PC-9 (cell line): ENCODE results near the gene PPP2R5A. TPM values are rescaled to one million over a fixed set of nuclear protein-coding genes. Genes with fewer than 3 reads are reported as not detected.
"Not testable (repeated sequence)": the region's sequence is repeated elsewhere in the genome, so short reads cannot be mapped to it uniquely, and the experiment has no call there.

Source experiments
- BruUV-seq: library from RNA; stranded (reverse); fragments of 400-500 nt; replicated peaks from 2 replicates; lab custom pipeline; 2021; lab: Mats Ljungman, UMichigan
- CTCF ChIA-PET: fragments of 300-600 bp; sonication (Branson Sonifier 250); formaldehyde crosslinking; loops from one replicate; lab custom pipeline; 2022; ENCODE audit warnings: antibody characterized with exemption; lab: Charles Lee
- POLR2A ChIA-PET: fragments of 300-600 bp; sonication (Branson Sonifier 250); formaldehyde crosslinking; loops from one replicate; lab custom pipeline; 2022; ENCODE audit warnings: antibody characterized with exemption; ENCODE audit not compliant: unreplicated experiment; lab: Charles Lee
- DNase-seq, 2 experiments: peaks; one replicate each; pipeline versions ENCODE4 v3.0.0 to v3.0.0-alpha.2; 2015 to 2022; ENCODE audit warnings: mixed read lengths in 1 of 2
- H2AFZ ChIP-seq: fragments of 200-600 bp; sonication (generic); 2 replicates; pipeline ENCODE4 v1.8.1; 2017; ENCODE audit warnings: antibody characterized with exemption
- H3F3A ChIP-seq: fragments of 200-600 bp; sonication (generic); 2 replicates; pipeline ENCODE4 v1.8.1; 2017; ENCODE audit warnings: antibody characterized with exemption, mild to moderate bottlenecking, low read depth; ENCODE audit not compliant: insufficient read depth
- H3K27ac ChIP-seq: fragments of 200-600 bp; sonication (generic); 2 replicates; pipeline ENCODE4 v1.6.1; 2016; ENCODE audit warnings: mixed run types
- H3K27me3 ChIP-seq: fragments of 200-600 bp; sonication (generic); 2 replicates; pipeline ENCODE4 v1.6.1; 2016; ENCODE audit warnings: low read depth, mixed run types; ENCODE audit not compliant: insufficient read depth
- H3K36me3 ChIP-seq: fragments of 200-600 bp; sonication (generic); 2 replicates; pipeline ENCODE4 v1.6.1; 2016; ENCODE audit warnings: low read depth, mixed run types
- H3K4me1 ChIP-seq: fragments of 200-600 bp; sonication (generic); replicated peaks from 2 replicates; pipeline ENCODE4 v1.6.1; 2016; ENCODE audit warnings: mixed run types; ENCODE audit not compliant: insufficient read depth
- H3K4me2 ChIP-seq: fragments of 200-600 bp; sonication (generic); 2 replicates; pipeline ENCODE4 v1.6.1; 2017; ENCODE audit warnings: mixed run types
- H3K4me3 ChIP-seq: fragments of 200-600 bp; sonication (generic); 2 replicates; pipeline ENCODE4 v1.6.1; 2016; ENCODE audit warnings: mixed run types
- H3K79me2 ChIP-seq: fragments of 200-600 bp; sonication (generic); 2 replicates; pipeline ENCODE4 v1.6.1; 2017; ENCODE audit warnings: low read depth, mixed run types
- H3K9me2 ChIP-seq: fragments of 200-600 bp; sonication (generic); 2 replicates; pipeline ENCODE4 v1.8.1; 2017; ENCODE audit warnings: mild to moderate bottlenecking; ENCODE audit not compliant: insufficient read depth
- H3K9me3 ChIP-seq: fragments of 200-600 bp; sonication (generic); 2 replicates; pipeline ENCODE4 v1.8.1; 2016; ENCODE audit warnings: low read depth; ENCODE audit not compliant: insufficient read depth
- H4K20me1 ChIP-seq: fragments of 200-600 bp; sonication (generic); 2 replicates; pipeline ENCODE4 v1.8.1; 2017; ENCODE audit not compliant: insufficient read depth
- EZH2 ChIP-seq: fragments of 200-600 bp; sonication (generic); IDR thresholded peaks from 2 replicates; pipeline ENCODE4 v1.8.0; 2017; ENCODE audit warnings: antibody characterized with exemption, low read depth
- intact Hi-C: fragments of 100-400 bp; cut with micrococcal nuclease; formaldehyde crosslinking; loops from one replicate; pipeline ENCODE4 v1.10.0; 2022; ENCODE audit not compliant: unreplicated experiment
- total RNA-seq: library from RNA; stranded (reverse); gene quantifications from 2 replicates; pipeline ENCODE4 v1.2.3, GENCODE V29; 2021
- TF ChIP-seq, protein P1 (sequence below): fragments of 200-600 bp; sonication (generic); conservative IDR thresholded peaks from 2 replicates; pipeline ENCODE4 v1.6.1; 2017; ENCODE audit warnings: mixed run types, antibody characterized with exemption, mild to moderate bottlenecking, moderate library complexity

Gene PPP2R5A
- total RNA-seq, 1 experiment from 2014 or later = 26.7 TPM

DNA sequence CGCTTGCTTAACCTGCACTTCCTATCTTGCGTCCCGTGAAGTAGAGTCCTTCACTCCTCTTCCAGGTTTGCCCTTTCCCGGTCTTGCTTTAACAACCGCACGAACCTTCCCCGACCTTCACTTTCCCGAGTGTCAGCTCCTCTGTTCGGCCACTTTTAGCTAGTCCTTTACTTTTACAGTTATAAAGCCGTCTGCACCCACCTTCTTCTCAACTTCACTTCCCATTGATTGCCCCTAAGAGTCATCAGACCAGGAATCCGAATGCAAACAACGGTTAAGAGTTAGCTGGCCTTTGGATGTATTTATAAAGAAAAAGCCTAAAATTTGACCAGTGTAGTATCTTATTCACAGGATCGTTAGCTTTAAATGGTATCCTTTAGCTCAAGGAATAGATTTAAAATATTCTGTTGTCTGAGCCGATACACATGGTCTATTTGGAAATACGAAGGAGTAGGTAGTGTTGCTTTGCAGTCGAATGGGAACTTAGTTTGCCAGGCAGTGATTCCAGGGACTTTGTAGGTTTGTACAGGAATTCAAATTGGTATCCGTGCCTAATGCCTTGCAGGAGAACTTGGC, 1.4 kb downstream of the PPP2R5A start:
- Histone ChIP-seq H3K4me1 (peaks cover 51% of the 10 kb centered on the region), H3K9me3 (no peaks in the 10 kb centered on the region), H3F3A (peaks cover 23% of the 10 kb centered on the region), H3K4me3 (peak overlapping the region; percentile 89), H4K20me1 (no peaks in the 10 kb centered on the region), H3K36me3 (no peaks in the 10 kb centered on the region), H3K27ac (peak overlapping the region; percentile 50), H2AFZ (peak overlapping the region; percentile 84), H3K9me2 (no peaks in the 10 kb centered on the region), H3K27me3 (no peaks in the 10 kb centered on the region), H3K4me2 (peak overlapping the region; percentile 92), H3K79me2 (peaks cover 56% of the 10 kb centered on the region)
- CTCF ChIA-PET = interaction anchor here (2.4 kb wide), 1 partner anchor 216 kb away, joined by 7 read pairs; no protein-coding TSS in a partner anchor
- POLR2A ChIA-PET = interaction anchor here (0.6 kb wide), 1 partner anchor 508 kb away, joined by 6 read pairs; no protein-coding TSS in a partner anchor
- no peak for DNase-seq
- TSS peak; percentile 27 for BruUV-seq
- no peak for TF ChIP-seq EZH2
- intact Hi-C loops = loop anchor here (5.0 to 10.0 kb wide), 4 partner anchors 102 to 712 kb away; partner anchors contain the start of genes NEK2 and SLC30A1

DNA sequence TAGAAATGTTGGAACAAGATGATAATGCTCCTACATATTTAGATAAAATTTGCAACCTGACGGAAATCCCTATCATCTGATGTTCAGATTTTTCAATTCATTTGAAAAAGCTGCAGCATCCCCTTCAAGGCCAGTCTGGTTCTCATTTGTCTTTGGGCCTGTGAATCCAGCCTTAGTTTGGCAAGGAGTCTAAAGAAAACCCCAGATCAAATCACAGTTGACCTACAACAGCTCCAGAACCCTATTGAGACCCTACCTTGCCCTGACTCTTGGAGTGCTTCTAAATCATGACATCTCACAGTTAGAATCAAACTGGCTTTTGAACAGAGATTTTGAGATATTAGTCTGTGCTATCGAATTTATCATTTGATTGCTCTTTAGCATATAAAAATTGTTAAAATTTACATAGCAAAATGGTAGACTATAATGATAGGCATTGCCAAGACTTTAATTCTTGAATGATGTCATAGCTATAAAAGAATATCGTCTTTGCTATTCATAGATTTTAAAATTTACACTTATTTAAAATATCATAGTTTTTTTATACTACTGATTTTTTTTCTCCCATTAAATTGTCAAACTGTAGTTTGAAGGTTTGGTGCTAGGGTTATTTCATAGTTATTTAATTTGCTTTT, 2.2 kb downstream of the PPP2R5A start:
- Histone ChIP-seq H2AFZ (peak overlapping the region; percentile 84), H3K4me3 (peak overlapping the region; percentile 89), H3K27me3 (no peaks in the 10 kb centered on the region), H3K79me2 (peaks cover 63% of the 10 kb centered on the region), H3F3A (peaks cover 23% of the 10 kb centered on the region), H3K36me3 (no peaks in the 10 kb centered on the region), H3K4me2 (peak overlapping the region; percentile 92), H3K9me2 (no peaks in the 10 kb centered on the region), H3K4me1 (peaks cover 51% of the 10 kb centered on the region), H3K27ac (peak overlapping the region; percentile 50), H3K9me3 (no peaks in the 10 kb centered on the region), H4K20me1 (no peaks in the 10 kb centered on the region)
- intact Hi-C loops = loop anchor here (5.0 to 10.0 kb wide), 4 partner anchors 103 to 713 kb away; partner anchors contain the start of genes NEK2 and SLC30A1
- TF ChIP-seq EZH2 = no peak
- TF ChIP-seq, protein P1, sequence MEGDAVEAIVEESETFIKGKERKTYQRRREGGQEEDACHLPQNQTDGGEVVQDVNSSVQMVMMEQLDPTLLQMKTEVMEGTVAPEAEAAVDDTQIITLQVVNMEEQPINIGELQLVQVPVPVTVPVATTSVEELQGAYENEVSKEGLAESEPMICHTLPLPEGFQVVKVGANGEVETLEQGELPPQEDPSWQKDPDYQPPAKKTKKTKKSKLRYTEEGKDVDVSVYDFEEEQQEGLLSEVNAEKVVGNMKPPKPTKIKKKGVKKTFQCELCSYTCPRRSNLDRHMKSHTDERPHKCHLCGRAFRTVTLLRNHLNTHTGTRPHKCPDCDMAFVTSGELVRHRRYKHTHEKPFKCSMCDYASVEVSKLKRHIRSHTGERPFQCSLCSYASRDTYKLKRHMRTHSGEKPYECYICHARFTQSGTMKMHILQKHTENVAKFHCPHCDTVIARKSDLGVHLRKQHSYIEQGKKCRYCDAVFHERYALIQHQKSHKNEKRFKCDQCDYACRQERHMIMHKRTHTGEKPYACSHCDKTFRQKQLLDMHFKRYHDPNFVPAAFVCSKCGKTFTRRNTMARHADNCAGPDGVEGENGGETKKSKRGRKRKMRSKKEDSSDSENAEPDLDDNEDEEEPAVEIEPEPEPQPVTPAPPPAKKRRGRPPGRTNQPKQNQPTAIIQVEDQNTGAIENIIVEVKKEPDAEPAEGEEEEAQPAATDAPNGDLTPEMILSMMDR = no peak
- CTCF ChIA-PET = interaction anchor here (0.6 to 2.4 kb wide), 2 partner anchors 216 to 224 kb away, joined by 3 to 7 read pairs; no protein-coding TSS in a partner anchor
- no TSS peak for BruUV-seq
- DNase-seq = no peak
- POLR2A ChIA-PET = no interaction called here

DNA sequence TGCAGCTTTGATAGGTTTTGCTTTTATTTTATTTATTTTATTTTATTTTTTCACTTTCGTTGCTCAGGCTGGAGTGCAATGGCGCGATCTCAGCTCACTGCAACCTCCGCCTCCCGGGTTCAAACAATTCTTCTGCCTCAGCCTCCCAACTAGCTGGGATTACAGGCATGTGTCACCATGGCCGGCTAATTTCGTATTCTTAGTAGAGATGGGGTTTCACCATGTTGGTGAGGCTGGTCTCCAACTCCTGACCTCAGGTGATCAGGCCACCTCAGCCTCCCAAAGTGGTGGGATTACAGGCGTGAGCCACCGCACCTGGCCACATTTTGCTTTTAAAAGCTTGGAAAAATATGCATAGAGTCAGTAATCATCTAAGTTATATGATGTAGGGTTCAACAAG, 2.8 kb downstream of the PPP2R5A start:
- H3K36me3 ChIP-seq, H3K27me3 ChIP-seq, H3K27ac ChIP-seq, H3K4me3 ChIP-seq, H2AFZ ChIP-seq, POLR2A ChIA-PET, H3K9me3 ChIP-seq, DNase-seq, H3K9me2 ChIP-seq, H4K20me1 ChIP-seq, BruUV-seq: not testable (repeated sequence)
- H3K4me2 ChIP-seq = peak overlapping the region; percentile 92
- CTCF ChIA-PET = interaction anchor here (2.4 kb wide), 1 partner anchor 217 kb away, joined by 7 read pairs; no protein-coding TSS in a partner anchor
- H3K4me1 ChIP-seq = peaks cover 51% of the 10 kb centered on the region
- H3F3A ChIP-seq = peaks cover 23% of the 10 kb centered on the region
- peaks cover 69% of the 10 kb centered on the region for H3K79me2 ChIP-seq
- intact Hi-C loops = loop anchor here (5.0 to 10.0 kb wide), 4 partner anchors 103 to 713 kb away; partner anchors contain the start of genes NEK2 and SLC30A1

DNA sequence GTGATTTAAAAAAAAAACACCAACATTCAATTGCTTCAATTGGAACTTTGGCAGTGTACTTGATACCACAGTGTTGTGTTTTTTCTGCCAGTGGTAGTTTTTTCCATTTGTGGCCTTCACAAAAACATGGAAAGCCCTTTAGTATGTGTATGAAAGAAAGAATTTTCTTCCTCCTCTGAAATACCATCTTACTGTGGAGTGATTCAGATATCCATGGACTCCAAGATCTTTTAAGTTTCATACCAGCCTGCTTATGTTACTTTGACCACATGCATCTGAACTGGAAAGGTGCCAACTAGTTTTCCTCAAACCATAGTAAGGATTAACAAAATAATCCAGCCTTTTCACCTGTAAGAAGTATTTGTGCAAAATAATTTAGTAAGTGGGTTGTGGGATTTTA, 3.4 kb downstream of the PPP2R5A start:
- intact Hi-C loops = loop anchor here (5.0 to 10.0 kb wide), 4 partner anchors 104 to 714 kb away; partner anchors contain the start of genes NEK2 and SLC30A1

More for the DNA sequence above, 3.4 kb downstream of the PPP2R5A start:
- H3K27me3 ChIP-seq = no peaks in the 10 kb centered on the region
- H3K9me3 ChIP-seq = no peaks in the 10 kb centered on the region
- CTCF ChIA-PET = interaction anchor here (2.4 kb wide), 1 partner anchor 218 kb away, joined by 7 read pairs; no protein-coding TSS in a partner anchor
- POLR2A ChIA-PET = no interaction called here
- H3K9me2 ChIP-seq = no peaks in the 10 kb centered on the region
- H3K36me3 ChIP-seq = no peaks in the 10 kb centered on the region
- peak overlapping the region; percentile 92 for H3K4me2 ChIP-seq
- H2AFZ ChIP-seq = no peak overlapping the region
- H3K4me1 ChIP-seq = peaks cover 48% of the 10 kb centered on the region
- no peak overlapping the region; the same call in 1 of the 2 replicates for H3K4me3 ChIP-seq
- TSS peak; percentile 4 for BruUV-seq
- no peak overlapping the region for H3K27ac ChIP-seq
- no peaks in the 10 kb centered on the region for H4K20me1 ChIP-seq
- DNase-seq = no peak
- no peak for TF ChIP-seq EZH2
- TF ChIP-seq, protein P1 = no peak
- peaks cover 23% of the 10 kb centered on the region for H3F3A ChIP-seq
- H3K79me2 ChIP-seq = peaks cover 72% of the 10 kb centered on the region
